Duodenal mucosa (tissue), 2 donors: ENCODE data around the gene SH3BP4.
A peak's percentile ranks its signal among the peaks of the same experiment; 100 is the strongest.

Experiments used
- H3K27ac ChIP-seq: one replicate; pipeline ENCODE4 v1.7.0; 2013; ENCODE audit warnings: low read depth, low read length
- H3K27me3 ChIP-seq, 2 donors: one replicate each; pipeline ENCODE4 v1.7.0; 2013; ENCODE audit warnings: low read length in 2 of 2, control low read depth in 1 of 2; ENCODE audit not compliant: insufficient read depth in 2 of 2, control insufficient read depth in 1 of 2
- H3K36me3 ChIP-seq, 2 donors: one replicate each; pipeline ENCODE4 v1.7.0; 2013; ENCODE audit warnings: low read length in 2 of 2, control low read depth in 1 of 2; ENCODE audit not compliant: insufficient read depth in 2 of 2, control insufficient read depth in 1 of 2
- H3K4me1 ChIP-seq, 2 donors: one replicate each; pipeline ENCODE4 v1.7.0; 2013; ENCODE audit warnings: low read length in 2 of 2, control low read depth in 1 of 2; ENCODE audit not compliant: insufficient read depth in 2 of 2, control insufficient read depth in 1 of 2
- H3K4me3 ChIP-seq, 2 donors: one replicate each; pipeline ENCODE4 v1.7.0; 2013; ENCODE audit warnings: low read length in 2 of 2, low read depth in 1 of 2
- H3K9ac ChIP-seq, 2 donors: one replicate each; pipeline ENCODE4 v1.7.0; 2013; ENCODE audit warnings: low read length in 2 of 2, low read depth in 1 of 2
- H3K9me3 ChIP-seq, 2 donors: one replicate each; pipeline ENCODE4 v1.7.0; 2013; ENCODE audit warnings: low read length in 2 of 2, control low read depth in 1 of 2; ENCODE audit not compliant: control insufficient read depth in 1 of 2

SH3BP4 gene

DNA sequence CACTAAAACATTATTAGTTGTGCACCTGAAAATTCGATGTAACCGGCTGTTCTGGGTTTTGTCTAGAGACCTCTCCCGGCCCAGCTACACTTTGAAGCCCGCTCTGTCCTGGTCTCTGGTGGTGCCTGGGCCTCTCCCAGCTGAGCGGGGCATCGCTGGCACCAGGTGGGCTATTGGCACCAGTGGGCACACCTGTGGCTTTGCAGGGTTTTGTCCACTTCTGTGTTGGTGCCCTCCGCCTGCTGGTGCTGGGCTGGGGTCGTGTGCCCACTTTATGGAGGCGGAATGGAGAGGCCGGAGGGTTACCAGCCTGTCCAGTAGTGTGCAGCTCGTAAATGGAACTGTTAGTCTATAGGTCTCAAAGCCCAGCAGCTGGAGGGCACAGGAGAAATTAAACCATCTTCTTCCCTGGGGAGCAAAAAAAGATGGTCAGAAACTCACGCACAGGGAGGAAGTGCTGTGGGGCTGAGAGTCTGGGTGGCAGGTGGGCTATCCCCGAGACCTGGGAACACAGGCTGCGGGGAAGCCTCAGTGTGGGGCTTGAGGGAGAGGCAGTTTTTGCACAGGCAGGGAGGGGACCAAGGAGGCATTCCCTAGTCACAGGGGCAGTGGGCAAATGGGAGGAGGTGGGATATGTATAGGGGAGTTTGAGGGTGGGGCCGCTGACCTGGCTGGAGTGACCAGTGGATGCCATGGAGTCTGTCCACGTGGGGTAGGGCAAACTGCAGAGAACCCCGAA, 30.4 kb downstream of the SH3BP4 start:
- Histone ChIP-seq H3K9ac (peak overlapping the region; percentile 63 to 66), H3K36me3 (peaks cover 0 to 5% of the 10 kb centered on the region in 2 donors), H3K4me3 (peak overlapping the region; percentile 53 to 65), H3K27ac (peak overlapping the region; percentile 53), H3K9me3 (peaks cover 0 to 1% of the 10 kb centered on the region in 2 donors), H3K27me3 (no peaks in the 10 kb centered on the region), H3K4me1 (peaks cover 84 to 92% of the 10 kb centered on the region in 2 donors)

DNA sequence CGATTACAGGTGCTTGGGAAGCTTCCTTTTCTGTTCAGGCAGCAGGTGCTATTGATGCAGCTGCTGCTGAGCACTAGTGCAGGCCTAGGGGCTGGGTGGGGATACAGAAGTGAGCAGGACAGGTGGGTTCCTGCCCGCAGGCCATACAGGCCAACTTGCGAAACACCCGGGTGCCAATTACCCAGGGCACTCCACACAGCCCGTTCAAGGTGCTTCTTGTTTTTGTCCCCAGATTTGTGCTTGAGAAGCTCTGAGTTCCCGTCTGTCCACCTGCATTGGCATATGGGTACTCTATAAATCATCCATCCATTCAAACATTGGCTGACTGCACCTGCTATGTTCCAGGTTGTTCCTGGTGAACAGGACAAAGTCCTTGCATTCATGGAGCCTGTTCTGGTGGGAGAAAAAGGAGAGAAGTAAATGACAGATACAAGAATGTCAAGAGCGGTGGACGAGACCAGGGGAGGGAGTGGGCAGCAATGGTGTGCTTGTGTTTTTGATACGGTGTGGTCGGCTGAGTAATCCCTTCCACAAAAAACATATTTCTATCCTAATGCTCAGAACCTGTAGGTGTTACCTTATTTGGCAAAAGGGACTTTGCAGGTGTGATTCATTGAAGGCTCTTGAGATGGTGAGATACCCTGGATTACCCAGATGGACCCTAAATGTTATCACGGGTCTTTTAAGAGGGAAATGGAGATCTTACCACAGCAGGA, 31.4 kb downstream of the SH3BP4 start:
- Histone ChIP-seq H3K4me1 (peaks cover 78 to 86% of the 10 kb centered on the region in 2 donors), H3K9me3 (peaks cover 0 to 1% of the 10 kb centered on the region in 2 donors), H3K36me3 (peaks cover 0 to 5% of the 10 kb centered on the region in 2 donors), H3K27ac (peak overlapping the region; percentile 53), H3K27me3 (no peaks in the 10 kb centered on the region), H3K9ac (peak overlapping the region; percentile 63 to 66), H3K4me3 (peak overlapping the region; percentile 53 to 65)

DNA sequence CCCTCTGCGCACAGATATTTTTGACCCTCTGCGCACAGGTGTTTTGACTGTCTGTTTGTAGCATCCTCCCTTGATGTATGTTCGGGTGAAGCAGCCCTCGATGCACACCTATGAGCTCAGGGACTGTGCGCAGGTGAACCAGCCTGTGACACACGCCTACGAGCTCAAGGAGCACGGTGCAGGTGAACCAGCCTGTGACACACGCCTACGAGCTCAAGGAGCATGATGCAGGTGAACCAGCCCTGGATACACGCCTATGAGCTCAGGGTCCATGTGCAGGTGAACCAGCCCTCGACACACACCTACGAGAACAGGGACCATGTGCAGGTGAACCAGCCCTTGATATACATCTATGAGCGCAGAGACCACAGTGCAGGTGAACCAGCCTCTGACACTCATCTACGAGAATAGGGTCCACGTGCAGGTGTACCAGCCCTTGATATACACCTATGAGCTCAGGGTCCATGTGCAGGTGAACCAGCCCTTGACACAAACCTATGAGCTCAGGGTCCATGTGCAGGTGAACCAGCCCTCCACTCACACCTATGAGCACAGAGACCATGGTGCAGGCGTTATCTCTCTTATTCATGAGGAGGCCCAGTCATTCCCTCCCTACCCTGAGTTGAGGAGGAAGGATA, 33.9 kb downstream of the SH3BP4 start:
- Histone ChIP-seq H3K9me3 (no peaks in the 10 kb centered on the region), H3K4me1 (peaks cover 76 to 77% of the 10 kb centered on the region in 2 donors), H3K9ac (peak overlapping the region; percentile 17 to 20), H3K4me3 (no peak overlapping the region), H3K27ac (no peak overlapping the region), H3K36me3 (no peaks in the 10 kb centered on the region), H3K27me3 (no peaks in the 10 kb centered on the region)

DNA sequence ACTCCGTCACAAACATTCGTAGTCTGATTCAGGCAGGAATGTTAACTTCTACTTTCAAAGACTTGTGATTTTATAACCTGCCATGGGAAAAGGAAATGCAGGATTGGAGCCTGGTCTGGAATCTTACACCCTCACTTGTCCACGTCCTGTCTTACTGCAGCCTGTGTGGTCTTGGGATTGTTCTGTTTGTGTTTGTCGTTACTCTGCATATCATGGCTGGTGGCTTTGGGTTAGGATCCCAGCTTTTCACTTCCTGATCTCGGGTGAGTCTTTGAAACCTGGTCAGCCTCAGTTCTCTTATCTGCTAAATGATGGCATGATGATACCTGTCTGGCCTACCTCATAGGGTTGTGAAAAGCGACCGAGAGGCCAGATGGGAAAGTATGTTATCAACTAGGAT, 34.6 kb downstream of the SH3BP4 start:
- H3K4me1 ChIP-seq = peaks cover 69 to 70% of the 10 kb centered on the region in 2 donors
- no peaks in the 10 kb centered on the region for H3K27me3 ChIP-seq
- H3K36me3 ChIP-seq = no peaks in the 10 kb centered on the region
- no peak overlapping the region for H3K4me3 ChIP-seq
- H3K9ac ChIP-seq = peak overlapping the region; percentile 17 to 20
- H3K27ac ChIP-seq = no peak overlapping the region
- no peaks in the 10 kb centered on the region for H3K9me3 ChIP-seq

DNA sequence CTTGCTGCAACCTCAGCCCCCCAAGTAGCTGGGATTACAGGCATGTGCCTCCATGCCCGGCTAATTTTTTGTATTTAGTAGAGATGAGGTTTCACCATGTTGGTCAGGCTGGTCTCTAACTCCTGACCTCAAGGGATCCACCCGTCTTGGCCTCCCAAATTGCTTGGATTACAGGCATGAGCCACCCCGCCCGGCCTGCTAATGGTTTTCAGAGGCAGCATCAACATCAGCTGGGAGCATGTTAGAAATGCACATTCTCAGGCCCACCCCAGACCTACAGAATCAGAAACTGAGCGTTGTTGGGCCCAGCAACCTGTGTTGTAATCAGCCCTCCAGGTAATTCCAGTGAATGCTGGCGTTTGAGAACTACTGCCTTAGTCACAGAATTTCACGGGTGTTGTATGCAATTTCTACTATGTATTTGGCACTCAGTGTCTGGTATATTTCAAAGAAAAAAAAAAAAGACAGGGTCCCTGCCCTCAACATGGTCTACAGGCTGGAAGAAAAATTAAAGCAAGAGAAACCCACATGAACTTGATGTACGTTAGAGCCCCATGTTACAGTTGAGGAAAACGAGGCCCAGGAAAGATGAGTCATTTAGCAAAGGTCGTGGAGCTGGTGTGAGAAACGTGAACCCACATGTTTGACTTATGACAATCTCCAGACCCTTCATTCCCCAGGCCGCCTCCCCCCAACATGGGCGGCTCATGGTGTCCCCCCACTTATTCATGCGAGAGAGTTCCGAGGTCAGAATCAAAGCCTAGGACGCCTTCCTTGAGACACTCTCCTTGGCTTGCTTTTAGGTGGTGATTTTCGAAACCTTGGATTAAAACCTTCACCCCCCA, 35.3 kb downstream of the SH3BP4 start:
- H3K4me3 ChIP-seq = no peak overlapping the region
- H3K27ac ChIP-seq = no peak overlapping the region
- peaks cover 62 to 63% of the 10 kb centered on the region in 2 donors for H3K4me1 ChIP-seq
- no peaks in the 10 kb centered on the region for H3K9me3 ChIP-seq
- no peaks in the 10 kb centered on the region for H3K27me3 ChIP-seq
- H3K36me3 ChIP-seq = no peaks in the 10 kb centered on the region
- no peak overlapping the region for H3K9ac ChIP-seq

DNA sequence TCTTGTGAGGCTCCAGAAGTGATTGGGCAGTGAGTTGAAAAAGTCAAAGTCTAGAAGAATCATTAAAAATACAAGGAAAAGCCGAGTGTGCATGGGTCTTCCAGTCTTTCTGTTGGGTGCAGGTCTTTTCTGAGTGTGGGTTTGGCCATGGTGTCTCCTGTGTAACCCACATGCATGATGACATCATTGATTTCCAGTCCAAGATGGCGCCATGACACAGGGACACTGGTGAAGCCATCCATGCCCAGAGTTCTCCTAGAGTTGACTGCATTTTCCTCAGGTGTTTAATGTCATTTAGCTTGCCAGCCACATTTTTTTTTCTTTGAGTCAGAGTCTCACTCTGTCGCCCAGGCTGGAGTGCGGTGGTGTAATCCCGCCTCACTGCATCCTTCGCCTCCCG, 35.9 kb downstream of the SH3BP4 start:
- no peak overlapping the region for H3K27ac ChIP-seq
- H3K27me3 ChIP-seq = no peaks in the 10 kb centered on the region

DNA sequence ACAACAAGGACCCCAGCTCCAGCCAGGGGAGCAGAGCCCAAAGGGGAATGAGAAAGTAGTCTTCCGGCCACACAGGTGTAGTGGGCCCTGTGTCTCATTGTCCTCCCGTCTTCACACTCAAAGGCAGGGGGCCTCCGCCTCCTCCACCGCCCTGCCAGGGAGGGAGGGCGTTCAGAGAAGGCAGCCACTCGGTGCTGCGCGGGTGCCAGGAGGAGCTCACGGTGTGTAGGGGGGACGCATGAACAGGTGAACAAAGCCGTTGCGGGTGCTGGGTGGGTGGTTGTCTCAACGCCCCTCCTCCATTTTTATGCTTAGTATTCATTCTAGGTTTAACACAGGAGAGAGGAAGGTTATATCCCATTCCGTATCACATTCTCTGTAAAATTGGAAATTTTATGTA, 36.7 kb downstream of the SH3BP4 start:
- Histone ChIP-seq H3K27me3 (no peaks in the 10 kb centered on the region), H3K9ac (no peak overlapping the region), H3K4me3 (no peak overlapping the region), H3K4me1 (peaks cover 49 to 55% of the 10 kb centered on the region in 2 donors), H3K27ac (no peak overlapping the region), H3K36me3 (no peaks in the 10 kb centered on the region), H3K9me3 (no peaks in the 10 kb centered on the region)

More for the DNA sequence above, 35.9 kb downstream of the SH3BP4 start:
- peaks cover 56 to 57% of the 10 kb centered on the region in 2 donors for H3K4me1 ChIP-seq
- H3K9ac ChIP-seq = no peak overlapping the region
- H3K9me3 ChIP-seq = no peaks in the 10 kb centered on the region
- H3K4me3 ChIP-seq = no peak overlapping the region
- H3K36me3 ChIP-seq = no peaks in the 10 kb centered on the region

DNA sequence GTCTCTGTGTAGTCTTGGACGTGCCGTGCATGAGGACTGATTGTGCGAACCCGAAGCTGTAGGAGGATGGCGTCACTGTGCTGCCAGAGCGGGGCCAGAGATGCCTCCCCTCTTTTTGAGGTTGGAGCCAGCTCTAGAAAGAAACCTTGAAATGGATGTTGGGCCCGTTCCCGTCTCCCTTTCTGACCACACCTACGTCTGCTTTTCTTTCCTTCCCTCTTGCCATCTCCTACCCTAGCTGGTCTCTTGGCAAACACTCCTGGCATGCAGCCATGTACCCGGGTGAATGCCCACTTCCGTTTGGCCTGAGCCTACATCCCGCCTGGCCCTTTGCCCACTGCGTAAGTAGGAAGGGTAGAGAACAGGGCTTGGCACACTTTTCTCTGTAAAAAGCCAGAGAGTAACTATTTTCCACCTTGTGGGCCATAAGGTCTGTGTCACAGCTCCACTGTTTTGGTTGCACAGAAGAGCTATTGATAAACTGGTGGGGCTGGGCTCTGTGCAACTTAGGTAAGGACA, 37.4 kb downstream of the SH3BP4 start:
- Histone ChIP-seq H3K27ac (no peak overlapping the region), H3K9ac (no peak overlapping the region), H3K4me3 (peak overlapping the region in 1 of 2 donors; percentile 3), H3K4me1 (peaks cover 50 to 55% of the 10 kb centered on the region in 2 donors), H3K9me3 (no peaks in the 10 kb centered on the region), H3K36me3 (no peaks in the 10 kb centered on the region), H3K27me3 (no peaks in the 10 kb centered on the region)

DNA sequence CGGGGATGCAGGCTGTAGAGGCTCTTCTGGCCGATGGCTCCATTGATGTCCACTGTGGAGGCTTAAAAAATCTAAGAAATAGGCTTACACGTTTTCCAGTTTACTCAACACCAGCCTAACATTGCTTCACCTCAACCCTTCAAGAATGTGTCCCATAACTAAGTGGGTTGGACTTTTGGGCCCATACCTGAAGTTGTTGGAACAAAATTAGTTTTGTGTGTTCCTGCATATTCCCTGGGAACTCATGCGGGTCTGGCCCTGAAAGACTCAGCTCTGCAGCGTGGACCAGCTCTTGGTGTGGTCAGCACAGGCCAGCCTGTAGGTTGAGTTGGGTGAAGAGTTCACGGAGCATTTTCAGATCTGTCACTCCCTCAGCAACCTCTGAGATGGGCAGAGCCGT, 38.5 kb downstream of the SH3BP4 start:
- H3K27ac ChIP-seq = no peak overlapping the region
- H3K4me3 ChIP-seq = no peak overlapping the region
- H3K4me1 ChIP-seq = peaks cover 47 to 53% of the 10 kb centered on the region in 2 donors
- H3K9ac ChIP-seq = no peak overlapping the region
- H3K27me3 ChIP-seq = no peaks in the 10 kb centered on the region
- no peaks in the 10 kb centered on the region for H3K36me3 ChIP-seq
- no peaks in the 10 kb centered on the region for H3K9me3 ChIP-seq
